Endothelial cell of umbilical vein (primary cell): ENCODE results near the gene TAOK1. TPM values are rescaled to one million over a fixed set of nuclear protein-coding genes. Genes with fewer than 3 reads are reported as not detected.

ENCODE experiments used
- BruUV-seq: library from RNA; stranded (reverse); fragments of 400-500 nt; replicated peaks from 2 replicates; lab custom pipeline; 2021; lab: Mats Ljungman, UMichigan
- CTCF ChIA-PET: fragments of 300-600, 350-600 bp; sonication (Branson Sonifier 250); formaldehyde crosslinking; loops from one replicate; lab custom pipeline; 2021; ENCODE audit warnings: antibody characterized with exemption, inconsistent platforms; lab: Charles Lee
- POLR2A ChIA-PET: fragments of 300-600, 350-600 bp; sonication (Branson Sonifier 250); formaldehyde crosslinking; loops from one replicate; lab custom pipeline; 2021; ENCODE audit warnings: antibody characterized with exemption, inconsistent platforms; lab: Charles Lee
- DNase-seq: peaks from one replicate; pipeline ENCODE4 v3.0.0-alpha.2; 2011; ENCODE audit warnings: low read depth, low spot score
- FAIRE-seq: peaks from 2 replicates; lab custom pipeline; 2011; peaks lifted over from hg19 to GRCh38; lab: Jason Lieb, UNC
- H2AFZ ChIP-seq: 2 replicates; pipeline ENCODE4 v1.6.0; 2012; ENCODE audit warnings: low read depth, low read length, control low read depth, inconsistent platforms
- H3K27ac ChIP-seq: 2 replicates; pipeline ENCODE4 v1.5.1; 2011; ENCODE audit warnings: low read depth, mild to moderate bottlenecking, control low read depth, low read length, moderate library complexity; ENCODE audit not compliant: insufficient read depth
- H3K27me3 ChIP-seq, 2 experiments: 2 replicates each; pipeline versions ENCODE4 v1.6.0 to v1.6.1; 2011; ENCODE audit warnings: low read length in 2 of 2, mixed read lengths in 1 of 2; ENCODE audit not compliant: control insufficient read depth in 2 of 2, insufficient read depth in 2 of 2
- H3K36me3 ChIP-seq, 2 experiments: 2 replicates in 1 of 2; 3 replicates in 1 of 2; pipeline ENCODE4 v1.5.1; 2011; ENCODE audit warnings: low read length in 2 of 2, mild to moderate bottlenecking in 1 of 2, moderate library complexity in 1 of 2; ENCODE audit not compliant: control insufficient read depth in 2 of 2, insufficient read depth in 2 of 2; ENCODE audit errors: extremely low read depth in 1 of 2
- H3K4me1 ChIP-seq: 3 replicates; pipeline ENCODE4 v1.5.1; 2011; ENCODE audit warnings: mild to moderate bottlenecking, low read length; ENCODE audit not compliant: control insufficient read depth, insufficient read depth; ENCODE audit errors: extremely low read depth
- H3K4me2 ChIP-seq: 2 replicates; pipeline ENCODE4 v1.6.1; 2011; ENCODE audit warnings: low read length, control low read depth, mixed read lengths; ENCODE audit not compliant: insufficient read depth
- H3K4me3 ChIP-seq, 3 experiments: fragments of 200-600 bp in 1 of 3; sonication (generic), shearing (Covaris generic) in 1 of 3; replicated peaks in 1 of 3; 2 replicates each; pipeline ENCODE4 v1.5.1; 2011 to 2016; ENCODE audit warnings: control low read depth in 3 of 3, low read length in 3 of 3, mild to moderate bottlenecking in 2 of 3, inconsistent platforms in 1 of 3, low read depth in 1 of 3, moderate library complexity in 1 of 3; ENCODE audit not compliant: insufficient read depth in 1 of 3
- H3K79me2 ChIP-seq: 2 replicates; pipeline ENCODE4 v1.6.0; 2012; ENCODE audit warnings: low read length, inconsistent platforms; ENCODE audit not compliant: control insufficient read depth, insufficient read depth
- H3K9ac ChIP-seq: replicated peaks from 2 replicates; pipeline ENCODE3; 2011; ENCODE audit warnings: low read length, control low read depth; ENCODE audit not compliant: insufficient read depth; ENCODE audit errors: extremely low read depth
- H3K9me1 ChIP-seq: replicated peaks from 3 replicates; pipeline ENCODE4 v1.6.0; 2011; ENCODE audit warnings: mild to moderate bottlenecking, low read length; ENCODE audit not compliant: control insufficient read depth, insufficient read depth; ENCODE audit errors: extremely low read depth
- H3K9me3 ChIP-seq: replicated peaks from 2 replicates; pipeline ENCODE4 v1.5.1; 2012; ENCODE audit warnings: low read length, inconsistent platforms; ENCODE audit not compliant: control insufficient read depth, insufficient read depth
- H4K20me1 ChIP-seq: replicated peaks from 2 replicates; pipeline ENCODE3; 2011; ENCODE audit warnings: mild to moderate bottlenecking, low read length; ENCODE audit not compliant: control insufficient read depth, insufficient read depth; ENCODE audit errors: extremely low read depth
- EZH2 ChIP-seq: IDR thresholded peaks from 2 replicates; pipeline ENCODE4 v1.6.1; 2012; ENCODE audit warnings: borderline replicate concordance, low read depth, mild to moderate bottlenecking, moderate library complexity, low read length, inconsistent platforms; ENCODE audit not compliant: severe bottlenecking
- FOS ChIP-seq: IDR thresholded peaks from 2 replicates; pipeline ENCODE4 v1.6.1; 2011; ENCODE audit warnings: mild to moderate bottlenecking, low read length, moderate library complexity, borderline replicate concordance; ENCODE audit not compliant: insufficient read depth
- GATA2 ChIP-seq: IDR thresholded peaks from 2 replicates; pipeline ENCODE4 v1.7.0; 2011; ENCODE audit warnings: low read depth, mild to moderate bottlenecking, moderate library complexity, mixed read lengths, low read length; ENCODE audit not compliant: insufficient read length, insufficient read depth
- JUN ChIP-seq: IDR thresholded peaks from 2 replicates; pipeline ENCODE4 v1.6.1; 2011; ENCODE audit warnings: borderline replicate concordance, low read depth; ENCODE audit not compliant: insufficient read length, insufficient read depth
- MAX ChIP-seq: IDR thresholded peaks from 2 replicates; pipeline ENCODE4 v1.6.1; 2011; ENCODE audit not compliant: insufficient read depth, insufficient read length
- MYC ChIP-seq: IDR thresholded peaks from one replicate; pipeline ENCODE4 v1.6.1; 2011; ENCODE audit warnings: mild to moderate bottlenecking, low read depth, low read length
- POLR2A ChIP-seq: IDR thresholded peaks from 2 replicates; pipeline ENCODE4 v1.6.1; 2012; ENCODE audit warnings: low read depth, mild to moderate bottlenecking, control low read depth, low read length
- POLR2AphosphoS5 ChIP-seq: IDR thresholded peaks from 2 replicates; pipeline ENCODE4 v1.6.1; 2012; ENCODE audit warnings: low read depth, mild to moderate bottlenecking, control low read depth, low read length, moderate library complexity; ENCODE audit not compliant: insufficient read depth
- dilution Hi-C: fragments of 300-500 bp; cut with MboI; formaldehyde crosslinking; loops from one replicate; pipeline ENCODE4 v1.15.0; 2019; ENCODE audit warnings: low sequenced_read_pairs; ENCODE audit not compliant: extremely low pct_ligation_motif_present
- intact Hi-C: fragments of 100-400 bp; cut with micrococcal nuclease; formaldehyde crosslinking; loops from one replicate; pipeline ENCODE4 v1.10.0; 2022
- polyA plus RNA-seq, 4 experiments: library from polyadenylated mRNA; depleted of rRNA in 3 of 4; stranded (reverse) in 3 of 4; unstranded in 1 of 4; fragments of >200 nt; gene quantifications; 2 replicates each; pipeline versions ENCODE4 v1.2.1 to v1.2.3, GENCODE V29; 2011 to 2012; ENCODE audit warnings: missing spikeins in 1 of 4
- total RNA-seq: library from RNA; stranded (reverse); gene quantifications from 2 replicates; pipeline ENCODE4 v1.2.3, GENCODE V29; 2021
- TF ChIP-seq, protein P1 (sequence below), 2 donors: IDR thresholded peaks; 1 replicate in 1 of 2; 2 replicates in 1 of 2; pipeline ENCODE4 v1.5.1; 2011; ENCODE audit warnings: low read length in 2 of 2, mild to moderate bottlenecking in 2 of 2, moderate library complexity in 2 of 2, control low read depth in 1 of 2, inconsistent platforms in 1 of 2, low read depth in 1 of 2; ENCODE audit not compliant: insufficient read depth in 1 of 2; ENCODE audit errors: extremely low read depth in 1 of 2

Gene TAOK1
- total and polyA plus RNA-seq, 2 donors (not counting 3 experiments of a cell fraction or from before 2014, with no cell fraction given): 11.0 to 82.2 TPM

GRCh38 chr17:29504711-29505110 is 114.5 kb downstream of the TAOK1 start:
- Histone ChIP-seq H2AFZ (no peak overlapping the region), H3K4me1 (no peaks in the 10 kb centered on the region), H3K27me3 (no peaks in the 10 kb centered on the region), H3K4me2 (no peak overlapping the region), H3K9ac (no peak overlapping the region), H4K20me1 (no peaks in the 10 kb centered on the region), H3K9me1 (no peaks in the 10 kb centered on the region), H3K4me3 (no peak overlapping the region), H3K9me3 (no peaks in the 10 kb centered on the region), H3K27ac (no peak overlapping the region), H3K79me2 (no peaks in the 10 kb centered on the region), H3K36me3 (peaks cover 9 to 18% of the 10 kb centered on the region in 2 experiments)
- no TSS peak for BruUV-seq
- POLR2A ChIA-PET: interaction anchor here (0.5 to 1.2 kb wide), 2 partner anchors 19 to 106 kb away, joined by 3 to 6 read pairs; no protein-coding TSS in a partner anchor
- intact Hi-C loops: no loop called here
- TF ChIP-seq FOS: no peak
- TF ChIP-seq, protein P1, sequence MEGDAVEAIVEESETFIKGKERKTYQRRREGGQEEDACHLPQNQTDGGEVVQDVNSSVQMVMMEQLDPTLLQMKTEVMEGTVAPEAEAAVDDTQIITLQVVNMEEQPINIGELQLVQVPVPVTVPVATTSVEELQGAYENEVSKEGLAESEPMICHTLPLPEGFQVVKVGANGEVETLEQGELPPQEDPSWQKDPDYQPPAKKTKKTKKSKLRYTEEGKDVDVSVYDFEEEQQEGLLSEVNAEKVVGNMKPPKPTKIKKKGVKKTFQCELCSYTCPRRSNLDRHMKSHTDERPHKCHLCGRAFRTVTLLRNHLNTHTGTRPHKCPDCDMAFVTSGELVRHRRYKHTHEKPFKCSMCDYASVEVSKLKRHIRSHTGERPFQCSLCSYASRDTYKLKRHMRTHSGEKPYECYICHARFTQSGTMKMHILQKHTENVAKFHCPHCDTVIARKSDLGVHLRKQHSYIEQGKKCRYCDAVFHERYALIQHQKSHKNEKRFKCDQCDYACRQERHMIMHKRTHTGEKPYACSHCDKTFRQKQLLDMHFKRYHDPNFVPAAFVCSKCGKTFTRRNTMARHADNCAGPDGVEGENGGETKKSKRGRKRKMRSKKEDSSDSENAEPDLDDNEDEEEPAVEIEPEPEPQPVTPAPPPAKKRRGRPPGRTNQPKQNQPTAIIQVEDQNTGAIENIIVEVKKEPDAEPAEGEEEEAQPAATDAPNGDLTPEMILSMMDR (IDR thresholded peaks at IDR 0.05; ENCODE audit: extremely low read depth in 1 of 2, insufficient read depth in 1 of 2, low read depth in 1 of 2, low read length in 2 of 2): no peak
- no peak for TF ChIP-seq POLR2A
- no peak for TF ChIP-seq POLR2AphosphoS5
- no peak for TF ChIP-seq MAX
- no peak for TF ChIP-seq EZH2
- no peak for TF ChIP-seq JUN
- no peak for TF ChIP-seq GATA2
- TF ChIP-seq MYC: no peak
- CTCF ChIA-PET: interaction anchor here (1.1 to 2.3 kb wide), 4 partner anchors 10 to 135 kb away, joined by 4 to 10 read pairs (median 5); no protein-coding TSS in a partner anchor
- dilution Hi-C loops: no loop called here
- no peak for FAIRE-seq
- DNase-seq: no peak
